ENCODE measurements around the gene MAGI2. TPM values are rescaled to one million over a fixed set of nuclear protein-coding genes. Genes with fewer than 3 reads are reported as not detected.

The MAGI2 gene
- total RNA-seq, 1 experiment from 2014 or later = 0.52 TPM

GRCh38 chr7:79455173-79455790 lies 1.8 kb upstream of the MAGI2 start:
- Mint-ChIP-seq H3K27me3 (ENCODE audit: unreplicated experiment) (peaks cover 16% of the 10 kb centered on the region), H3K4me3 (ENCODE audit: low read depth, unreplicated experiment) (no peak overlapping the region), H3K27ac (ENCODE audit: unreplicated experiment) (no peak overlapping the region), H3K36me3 (ENCODE audit: insufficient read depth, unreplicated experiment) (peaks cover 21% of the 10 kb centered on the region), H3K9me3 (ENCODE audit: low read depth, unreplicated experiment) (no peaks in the 10 kb centered on the region), H3K4me1 (ENCODE audit: low read depth, unreplicated experiment) (peaks cover 16% of the 10 kb centered on the region)
- no TSS peak for BruUV-seq (replicated peaks)
- intact Hi-C loops (cut with micrococcal nuclease; ENCODE audit: unreplicated experiment) = no loop called here
- CTCF ChIA-PET = no interaction called here
- DNase-seq = no peak
- TF ChIP-seq, protein P1, sequence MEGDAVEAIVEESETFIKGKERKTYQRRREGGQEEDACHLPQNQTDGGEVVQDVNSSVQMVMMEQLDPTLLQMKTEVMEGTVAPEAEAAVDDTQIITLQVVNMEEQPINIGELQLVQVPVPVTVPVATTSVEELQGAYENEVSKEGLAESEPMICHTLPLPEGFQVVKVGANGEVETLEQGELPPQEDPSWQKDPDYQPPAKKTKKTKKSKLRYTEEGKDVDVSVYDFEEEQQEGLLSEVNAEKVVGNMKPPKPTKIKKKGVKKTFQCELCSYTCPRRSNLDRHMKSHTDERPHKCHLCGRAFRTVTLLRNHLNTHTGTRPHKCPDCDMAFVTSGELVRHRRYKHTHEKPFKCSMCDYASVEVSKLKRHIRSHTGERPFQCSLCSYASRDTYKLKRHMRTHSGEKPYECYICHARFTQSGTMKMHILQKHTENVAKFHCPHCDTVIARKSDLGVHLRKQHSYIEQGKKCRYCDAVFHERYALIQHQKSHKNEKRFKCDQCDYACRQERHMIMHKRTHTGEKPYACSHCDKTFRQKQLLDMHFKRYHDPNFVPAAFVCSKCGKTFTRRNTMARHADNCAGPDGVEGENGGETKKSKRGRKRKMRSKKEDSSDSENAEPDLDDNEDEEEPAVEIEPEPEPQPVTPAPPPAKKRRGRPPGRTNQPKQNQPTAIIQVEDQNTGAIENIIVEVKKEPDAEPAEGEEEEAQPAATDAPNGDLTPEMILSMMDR (IDR thresholded peaks at IDR 0.05; ENCODE audit: unreplicated experiment) = no peak

DNA sequence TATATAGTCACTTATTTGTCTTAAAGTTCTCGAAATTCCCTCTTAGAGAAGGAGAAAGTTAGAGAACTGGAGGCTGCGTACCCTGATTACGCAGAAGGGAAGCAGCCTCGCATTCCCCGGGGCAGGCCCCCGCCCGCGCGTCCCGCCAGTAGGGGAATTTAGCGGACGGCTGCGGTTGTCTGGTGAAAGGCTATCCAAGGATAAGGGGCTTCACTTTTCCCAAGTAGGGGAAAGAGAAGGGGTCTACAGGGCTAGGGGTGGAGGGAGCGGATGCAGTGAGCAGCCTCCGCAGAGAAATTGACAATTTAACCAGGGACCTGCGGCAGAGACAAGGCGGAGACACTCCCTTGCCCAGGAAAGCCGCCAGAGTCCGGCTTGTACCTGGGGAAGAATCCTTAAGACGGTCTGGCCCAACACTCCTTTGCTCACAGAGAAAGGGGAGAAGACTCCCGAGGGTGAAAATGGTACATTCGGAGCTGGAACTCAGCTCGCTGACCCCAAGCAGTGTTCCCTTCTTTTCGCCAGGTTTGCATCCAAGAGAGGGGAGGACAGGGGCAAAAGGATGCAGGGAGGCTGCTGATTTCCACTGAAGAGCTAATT lies 994 bp upstream of the MAGI2 start:
- peaks cover 16% of the 10 kb centered on the region for H3K4me1 Mint-ChIP-seq (ENCODE audit: low read depth, unreplicated experiment)
- peaks cover 21% of the 10 kb centered on the region for H3K36me3 Mint-ChIP-seq (ENCODE audit: insufficient read depth, unreplicated experiment)
- TF ChIP-seq, protein P1 (IDR thresholded peaks at IDR 0.05; ENCODE audit: unreplicated experiment) = no peak
- BruUV-seq (replicated peaks) = no TSS peak
- no peak for DNase-seq
- H3K27me3 Mint-ChIP-seq (ENCODE audit: unreplicated experiment) = peaks cover 16% of the 10 kb centered on the region
- CTCF ChIA-PET = no interaction called here
- no peak overlapping the region for H3K4me3 Mint-ChIP-seq (ENCODE audit: low read depth, unreplicated experiment)
- intact Hi-C loops (cut with micrococcal nuclease; ENCODE audit: unreplicated experiment) = no loop called here
- no peak overlapping the region for H3K27ac Mint-ChIP-seq (ENCODE audit: unreplicated experiment)
- no peaks in the 10 kb centered on the region for H3K9me3 Mint-ChIP-seq (ENCODE audit: low read depth, unreplicated experiment)

GRCh38 chr7:79453266-79453557 lies 255 bp downstream of the MAGI2 start:
- Mint-ChIP-seq H3K27ac (ENCODE audit: unreplicated experiment) (no peak overlapping the region), H3K4me1 (ENCODE audit: low read depth, unreplicated experiment) (peaks cover 16% of the 10 kb centered on the region), H3K27me3 (ENCODE audit: unreplicated experiment) (peaks cover 16% of the 10 kb centered on the region), H3K36me3 (ENCODE audit: insufficient read depth, unreplicated experiment) (peaks cover 21% of the 10 kb centered on the region), H3K9me3 (ENCODE audit: low read depth, unreplicated experiment) (no peaks in the 10 kb centered on the region), H3K4me3 (ENCODE audit: low read depth, unreplicated experiment) (peak overlapping the region; percentile 81)
- CTCF ChIA-PET = no interaction called here
- no peak for DNase-seq
- intact Hi-C loops (cut with micrococcal nuclease; ENCODE audit: unreplicated experiment) = no loop called here
- TF ChIP-seq, protein P1 (IDR thresholded peaks at IDR 0.05; ENCODE audit: unreplicated experiment) = no peak
- BruUV-seq (replicated peaks) = no TSS peak

DNA sequence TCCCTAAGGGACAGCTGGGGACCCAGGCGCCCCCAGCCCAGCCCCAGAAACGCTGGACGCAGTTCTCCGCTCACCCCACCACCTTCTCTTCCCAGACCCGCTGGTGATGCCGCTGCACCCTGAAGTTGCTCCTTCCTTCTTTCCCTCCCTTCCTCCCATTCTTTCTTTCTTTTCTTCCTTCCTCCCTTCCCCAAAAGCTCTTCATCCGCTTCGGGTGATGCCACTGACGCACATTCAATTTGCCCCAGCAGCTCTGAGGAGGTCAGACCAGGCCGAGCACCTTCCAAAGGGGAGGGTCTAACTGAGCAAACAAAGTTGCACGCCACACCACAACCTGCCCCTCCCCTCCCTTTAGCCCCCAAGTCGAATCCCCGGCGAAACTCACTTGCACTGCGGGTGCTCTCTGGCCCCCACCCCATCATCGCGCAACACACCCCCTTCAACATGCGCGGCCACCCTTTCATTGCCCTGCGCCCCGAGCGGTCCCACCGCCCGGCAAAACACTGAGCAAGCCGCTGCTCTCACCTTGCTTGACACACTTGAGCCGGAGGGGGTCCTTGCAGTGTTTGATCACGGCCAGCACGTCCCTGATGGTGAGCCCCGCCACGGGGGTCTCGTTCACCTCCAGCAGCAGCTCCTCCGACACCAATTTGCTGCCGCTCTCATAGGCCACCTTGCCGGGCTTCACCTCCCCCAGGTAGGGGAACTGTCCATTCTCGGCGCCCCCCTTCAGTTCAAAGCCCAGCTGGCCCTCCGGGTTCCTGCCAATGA lies 787 bp downstream of the MAGI2 start:
- Mint-ChIP-seq H3K4me3 (ENCODE audit: low read depth, unreplicated experiment) (peak overlapping the region; percentile 81), H3K27me3 (ENCODE audit: unreplicated experiment) (peaks cover 16% of the 10 kb centered on the region), H3K27ac (ENCODE audit: unreplicated experiment) (peak overlapping the region; percentile 60), H3K9me3 (ENCODE audit: low read depth, unreplicated experiment) (no peaks in the 10 kb centered on the region), H3K36me3 (ENCODE audit: insufficient read depth, unreplicated experiment) (peaks cover 21% of the 10 kb centered on the region), H3K4me1 (ENCODE audit: low read depth, unreplicated experiment) (peaks cover 16% of the 10 kb centered on the region)
- CTCF ChIA-PET = interaction anchor here (0.6 kb wide), 1 partner anchor 130 kb away, joined by 3 read pairs; no protein-coding TSS in a partner anchor
- BruUV-seq (replicated peaks) = no TSS peak
- intact Hi-C loops (cut with micrococcal nuclease; ENCODE audit: unreplicated experiment) = no loop called here
- no peak for DNase-seq
- TF ChIP-seq, protein P1 (IDR thresholded peaks at IDR 0.05; ENCODE audit: unreplicated experiment) = no peak
